ENCODE results near the gene EFNA5.

- TF ChIP-seq CTCF (conservative IDR thresholded peaks at IDR 0.05; ENCODE audit: low read depth in 2 of 2) (no peak), POLR2AphosphoS5 (IDR thresholded peaks at IDR 0.05; ENCODE audit: low read depth) (no peak), EZH2 (IDR thresholded peaks at IDR 0.05; ENCODE audit: low read depth, unreplicated experiment) (no peak), JUNB (IDR thresholded peaks at IDR 0.05; ENCODE audit: unreplicated experiment) (no peak), REST (IDR thresholded peaks at IDR 0.05; ENCODE audit: unreplicated experiment) (no peak), ZNF331 (CRISPR knock-in tag; IDR thresholded peaks at IDR 0.05; ENCODE audit: low read depth) (no peak), CREB1 (CRISPR knock-in tag; IDR thresholded peaks at IDR 0.05; ENCODE audit: low read depth) (no peak)
Observed at GRCh38 chr5:107663697-107664096, 7.0 kb downstream of the EFNA5 start.
